NCI-H345 treated with DMSO at 0.1 percent for 48 hours (cell line): ENCODE results near the gene PAQR6.

Experiments
- DNase-seq: peaks from one replicate; lab custom pipeline; 2025; ENCODE audit not compliant: unreplicated experiment; lab: John Stamatoyannopoulos, UW

The PAQR6 gene

GRCh38 chr1:156266051-156266450 lies 18.2 kb upstream of the PAQR6 start:
- no peak for DNase-seq

- no peak for DNase-seq
Observed at GRCh38 chr1:156263288-156263655, 15.4 kb upstream of the PAQR6 start.

- no peak for DNase-seq
Observed at GRCh38 chr1:156262461-156263287, 14.8 kb upstream of the PAQR6 start.

- DNase-seq: no peak
Observed at GRCh38 chr1:156260896-156261295, 13.0 kb upstream of the PAQR6 start.

GRCh38 chr1:156259805-156260204 lies 11.9 kb upstream of the PAQR6 start:
- DNase-seq: no peak

- no peak for DNase-seq
Observed at GRCh38 chr1:156258859-156259258, 11.0 kb upstream of the PAQR6 start.

- DNase-seq: no peak
Observed at GRCh38 chr1:156257711-156258110, 9.9 kb upstream of the PAQR6 start.

- DNase-seq: no peak
Observed at GRCh38 chr1:156253634-156254033, 5.8 kb upstream of the PAQR6 start.

- DNase-seq: no peak
Observed at GRCh38 chr1:156251527-156251926, 3.7 kb upstream of the PAQR6 start.

GRCh38 chr1:156249593-156249992 lies 1.7 kb upstream of the PAQR6 start:
- DNase-seq: no peak

- no peak for DNase-seq
Observed at GRCh38 chr1:156248323-156248683, 447 bp upstream of the PAQR6 start.

- DNase-seq: no peak
Observed at GRCh38 chr1:156246781-156247459, 936 bp downstream of the PAQR6 start.

- DNase-seq: no peak
Observed at GRCh38 chr1:156246241-156246780, 1.5 kb downstream of the PAQR6 start.

- peak; percentile 67 for DNase-seq
Observed at GRCh38 chr1:156245451-156246232, 2.2 kb downstream of the PAQR6 start.

GRCh38 chr1:156244712-156245111 lies 3.1 kb downstream of the PAQR6 start:
- no peak for DNase-seq

- DNase-seq: no peak
Observed at GRCh38 chr1:156244126-156244525, 3.7 kb downstream of the PAQR6 start.

GRCh38 chr1:156242738-156243137 lies 5.1 kb downstream of the PAQR6 start:
- no peak for DNase-seq

GRCh38 chr1:156241926-156242325 lies 5.9 kb downstream of the PAQR6 start, which contains the start of gene BGLAP:
Gene BGLAP (plus strand): TSS chr1:156242184. CDS start chr1:156242232, 48 bp downstream.
- DNase-seq: no peak

GRCh38 chr1:156241311-156241811 lies 6.5 kb downstream of the PAQR6 start:
- no peak for DNase-seq

GRCh38 chr1:156238248-156238647 lies 9.6 kb downstream of the PAQR6 start:
- no peak for DNase-seq

- no peak for DNase-seq
Observed at GRCh38 chr1:156236164-156236563, 11.7 kb downstream of the PAQR6 start.
